DMS153 (cell line): ENCODE results near the gene PDZD11.
"Not testable (repeated sequence)": the region's sequence is repeated elsewhere in the genome, so short reads cannot be mapped to it uniquely, and the experiment has no call there.

Experiments used
- DNase-seq: peaks from one replicate; lab custom pipeline; 2025; lab: John Stamatoyannopoulos, UW

Gene PDZD11

DNA sequence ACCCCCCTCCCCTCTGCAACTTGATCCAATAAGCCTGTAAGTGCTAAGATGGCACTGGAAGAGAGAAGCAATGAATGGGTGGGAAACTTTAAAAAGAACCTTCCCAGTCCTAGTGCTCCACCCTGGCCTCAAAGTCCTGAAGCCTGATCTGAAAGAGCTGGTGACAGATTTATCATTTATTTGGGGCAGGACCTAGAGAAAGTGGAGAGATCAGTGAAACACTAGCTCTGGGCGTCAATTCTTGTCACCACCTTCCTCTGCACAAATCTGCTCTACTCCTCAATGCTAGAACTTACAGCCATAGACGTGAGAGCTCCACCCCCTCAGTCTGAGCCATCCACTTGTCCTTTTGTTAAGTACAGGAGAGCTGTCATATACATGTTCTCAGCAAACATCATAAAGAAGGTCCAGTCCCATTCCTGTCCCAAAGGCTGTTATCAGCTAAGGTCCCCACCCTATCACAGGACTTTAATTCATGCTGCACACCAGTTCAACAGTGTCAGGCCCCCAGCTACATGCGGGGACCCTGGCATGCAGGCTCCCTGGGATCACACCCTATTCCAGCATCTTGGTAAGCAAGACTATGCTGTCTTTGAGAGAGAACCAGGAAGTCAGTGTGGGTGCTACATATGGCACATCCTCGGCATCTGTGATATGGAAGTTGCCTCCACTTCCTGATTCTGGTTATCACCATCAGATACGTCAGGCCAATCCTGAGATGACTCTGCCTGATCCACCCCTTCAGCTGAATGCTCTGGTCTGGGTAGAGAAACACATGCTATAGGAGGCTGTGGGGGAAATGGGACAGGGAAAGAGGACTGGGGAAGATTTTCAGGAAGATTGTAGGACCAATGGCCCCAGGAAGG is 32.1 kb downstream of the PDZD11 start:
- no peak for DNase-seq

GRCh38 chrX:70255452-70255851 is 34.3 kb downstream of the PDZD11 start:
- no peak for DNase-seq

DNA sequence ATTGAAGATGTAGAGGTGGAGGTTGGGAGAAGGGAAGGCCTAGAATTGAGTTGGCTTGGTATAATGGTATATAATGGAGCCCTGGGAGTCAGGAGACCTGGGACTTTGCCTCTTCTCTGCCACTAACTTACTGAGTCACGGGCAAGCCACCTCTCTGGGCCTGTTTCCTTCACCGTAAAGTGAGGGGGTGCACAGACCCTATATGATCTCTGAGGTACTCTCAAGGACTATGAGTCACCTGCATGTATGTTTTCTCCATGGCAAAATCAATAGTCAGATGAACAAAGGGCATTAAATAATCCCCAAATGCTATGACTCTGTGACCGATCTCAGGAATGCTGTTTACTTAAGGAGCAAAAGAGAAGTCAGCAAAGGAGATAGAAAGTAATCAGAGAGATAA is 34.8 kb downstream of the PDZD11 start:
- DNase-seq, result no peak

GRCh38 chrX:70254063-70254400 is 35.7 kb downstream of the PDZD11 start:
- DNase-seq, result no peak

GRCh38 chrX:70253377-70254062 is 36.2 kb downstream of the PDZD11 start:
- no peak for DNase-seq

- no peak for DNase-seq
These were observed 37.2 kb downstream of the PDZD11 start for GRCh38 chrX:70252491-70252890.

DNA sequence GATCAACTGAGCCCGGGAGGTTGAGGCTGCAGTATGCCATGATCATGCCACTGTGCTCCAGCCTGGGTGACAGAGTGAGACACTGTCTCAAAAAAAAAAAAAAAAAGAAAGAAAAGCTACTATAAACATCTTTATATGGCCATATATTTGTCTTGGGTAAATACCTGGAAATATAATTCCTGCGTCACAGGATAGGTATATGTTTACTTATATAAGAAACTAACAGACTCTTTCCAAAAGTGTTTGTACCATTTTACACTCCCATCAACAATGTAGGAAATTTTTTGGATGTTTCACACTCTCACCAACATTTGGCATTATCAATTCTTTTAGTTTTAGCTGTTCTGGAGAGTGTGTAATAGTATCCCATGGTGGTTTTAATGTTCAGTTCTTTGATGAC is 42.5 kb downstream of the PDZD11 start:
- no peak for DNase-seq

DNA sequence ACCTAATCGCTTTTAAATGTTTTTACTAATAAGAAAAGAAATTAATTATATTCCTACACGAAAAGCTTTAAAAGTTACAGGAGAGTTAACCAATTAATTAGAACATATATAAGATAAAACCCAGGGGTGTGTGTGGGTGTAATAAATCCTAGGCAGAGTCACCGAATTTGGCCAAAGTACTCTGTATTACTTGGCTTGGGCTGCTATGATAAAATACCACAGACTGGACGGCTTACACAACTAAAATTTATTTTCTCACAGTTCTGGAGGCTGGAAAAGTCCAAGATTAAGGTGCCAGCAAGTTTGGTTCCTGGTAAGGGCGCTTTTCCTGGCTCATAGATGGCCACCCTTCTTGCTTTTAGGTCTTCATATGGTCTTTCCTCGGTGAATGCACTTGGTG is 44.8 kb downstream of the PDZD11 start:
- no peak for DNase-seq

- DNase-seq, result not testable (repeated sequence)
These were observed 46.1 kb downstream of the PDZD11 start for GRCh38 chrX:70243601-70244000.

DNA sequence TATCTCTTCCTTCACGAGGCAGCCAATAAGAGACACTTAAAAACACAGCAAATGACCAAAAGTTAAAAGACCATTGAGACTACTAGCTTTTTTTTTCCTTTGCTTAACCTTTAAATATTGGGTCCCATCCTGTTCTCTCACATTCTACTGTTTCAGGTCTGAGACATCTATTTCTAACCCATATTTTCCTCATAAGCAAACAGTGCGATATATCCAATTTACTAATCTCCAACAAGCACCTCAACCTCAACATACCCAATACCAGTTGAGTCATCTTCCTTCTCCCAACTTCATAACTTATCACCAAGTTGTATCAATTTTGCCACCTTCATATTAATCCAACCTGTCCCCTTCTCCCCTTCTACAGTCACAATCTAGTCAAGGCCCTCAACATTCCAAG is 48.2 kb downstream of the PDZD11 start:
- DNase-seq, result no peak

DNA sequence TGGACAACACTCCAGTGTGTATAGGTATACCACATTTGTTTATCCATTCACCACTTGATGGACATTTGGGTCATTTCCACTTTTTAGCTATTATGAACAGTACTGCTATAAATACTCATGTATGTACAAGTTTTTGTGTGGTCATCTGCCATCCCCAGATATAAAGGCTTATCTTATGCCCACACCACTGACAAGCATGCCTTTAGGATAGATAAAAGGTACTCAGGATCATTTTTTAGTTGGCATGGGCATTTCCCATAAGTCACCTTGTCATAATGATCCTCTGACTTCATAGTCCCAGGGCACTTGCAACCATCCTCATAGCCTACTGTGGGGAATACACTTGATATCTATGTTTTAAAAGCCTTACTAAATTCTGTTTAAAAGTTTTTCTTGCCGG is 49.0 kb downstream of the PDZD11 start:
- DNase-seq, result no peak
